NCI-H2107 treated with DMSO at 0.1 percent for 48 hours (cell line): ENCODE measurements around the gene PCDHGA1.

ENCODE experiments used
- DNase-seq: peaks from one replicate; lab custom pipeline; 2025; ENCODE audit not compliant: unreplicated experiment; lab: John Stamatoyannopoulos, UW

The PCDHGA1 gene

GRCh38 chr5:141490771-141491170, 160.5 kb downstream of the PCDHGA1 start:
- no peak for DNase-seq

GRCh38 chr5:141491323-141492167, 161.2 kb downstream of the PCDHGA1 start:
- DNase-seq: no peak

- no peak for DNase-seq
Observed at GRCh38 chr5:141492168-141492885, 162.0 kb downstream of the PCDHGA1 start.

GRCh38 chr5:141493500-141494422, 163.4 kb downstream of the PCDHGA1 start:
- DNase-seq: no peak

- no peak for DNase-seq
Observed at GRCh38 chr5:141494761-141495452, 164.6 kb downstream of the PCDHGA1 start.

GRCh38 chr5:141495453-141495811, 165.1 kb downstream of the PCDHGA1 start:
- DNase-seq: no peak

- DNase-seq: no peak
Observed at GRCh38 chr5:141496038-141496437, 165.7 kb downstream of the PCDHGA1 start.

GRCh38 chr5:141501761-141502160, 171.4 kb downstream of the PCDHGA1 start:
- no peak for DNase-seq

- no peak for DNase-seq
Observed at GRCh38 chr5:141503681-141504080, 173.4 kb downstream of the PCDHGA1 start.

GRCh38 chr5:141504216-141504615, 173.9 kb downstream of the PCDHGA1 start:
- DNase-seq: no peak

- no peak for DNase-seq
Observed at GRCh38 chr5:141506381-141507155, 176.3 kb downstream of the PCDHGA1 start.

GRCh38 chr5:141507387-141508091, 177.2 kb downstream of the PCDHGA1 start:
- no peak for DNase-seq

- no peak for DNase-seq
Observed at GRCh38 chr5:141508440-141508797, 178.1 kb downstream of the PCDHGA1 start.

GRCh38 chr5:141508798-141509611, 178.7 kb downstream of the PCDHGA1 start:
- DNase-seq: no peak

- no peak for DNase-seq
Observed at GRCh38 chr5:141510160-141510559, 179.8 kb downstream of the PCDHGA1 start.

GRCh38 chr5:141510850-141511601, 180.7 kb downstream of the PCDHGA1 start:
- DNase-seq: no peak

GRCh38 chr5:141511771-141512325, 181.5 kb downstream of the PCDHGA1 start:
- DNase-seq: no peak
